GM19324 (cell line): ENCODE measurements around the gene ABCD1.
"Not testable (repeated sequence)": the region's sequence is repeated elsewhere in the genome, so short reads cannot be mapped to it uniquely, and the experiment has no call there.

ENCODE experiments used
- ATAC-seq: cut with Tn5 transposase; IDR thresholded peaks from one replicate; pipeline ENCODE4 v1.9.1; 2021; ENCODE audit warnings: mild to moderate bottlenecking, moderate library complexity; ENCODE audit not compliant: unreplicated experiment, low FRiP score

ABCD1 gene

DNA sequence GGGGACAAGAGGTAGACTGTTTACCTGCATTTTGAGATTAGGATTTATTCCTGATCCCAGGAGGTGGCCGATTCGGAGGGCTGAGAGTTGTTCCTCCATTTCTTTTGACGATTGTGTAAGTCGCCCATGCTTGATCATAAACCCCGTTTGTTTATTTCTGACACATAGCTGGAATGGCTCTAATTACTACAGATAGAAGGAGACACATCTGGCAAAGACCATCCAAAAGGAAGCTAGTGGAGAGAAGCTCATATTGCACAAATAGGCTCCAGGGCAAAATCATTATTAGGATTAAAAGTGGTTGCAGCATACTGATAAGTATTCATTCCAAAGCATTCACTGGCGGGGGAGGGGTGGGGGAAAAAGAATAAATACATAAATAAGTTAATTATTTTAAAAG is 22.3 kb downstream of the ABCD1 start:
- not testable (repeated sequence) for ATAC-seq

DNA sequence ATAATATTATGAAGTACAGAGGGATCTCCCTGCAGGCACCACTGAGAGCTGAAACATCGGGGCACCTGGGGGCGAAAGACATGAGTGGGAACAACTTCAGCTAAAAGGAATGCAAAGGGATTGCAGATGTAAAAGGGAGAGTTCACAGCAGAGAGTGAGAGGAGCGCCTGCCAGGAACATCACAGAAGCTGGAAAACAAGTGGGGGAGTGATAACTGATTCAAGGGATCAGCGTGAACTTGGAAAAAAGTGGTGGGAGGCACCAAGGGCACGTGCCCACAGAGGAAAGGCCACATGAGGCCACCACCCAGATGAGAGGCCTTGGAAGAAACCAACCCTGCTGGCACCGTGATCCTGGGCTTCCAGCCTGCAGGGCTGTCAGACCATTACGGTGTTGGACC is 24.4 kb downstream of the ABCD1 start:
- ATAC-seq, result not testable (repeated sequence)

DNA sequence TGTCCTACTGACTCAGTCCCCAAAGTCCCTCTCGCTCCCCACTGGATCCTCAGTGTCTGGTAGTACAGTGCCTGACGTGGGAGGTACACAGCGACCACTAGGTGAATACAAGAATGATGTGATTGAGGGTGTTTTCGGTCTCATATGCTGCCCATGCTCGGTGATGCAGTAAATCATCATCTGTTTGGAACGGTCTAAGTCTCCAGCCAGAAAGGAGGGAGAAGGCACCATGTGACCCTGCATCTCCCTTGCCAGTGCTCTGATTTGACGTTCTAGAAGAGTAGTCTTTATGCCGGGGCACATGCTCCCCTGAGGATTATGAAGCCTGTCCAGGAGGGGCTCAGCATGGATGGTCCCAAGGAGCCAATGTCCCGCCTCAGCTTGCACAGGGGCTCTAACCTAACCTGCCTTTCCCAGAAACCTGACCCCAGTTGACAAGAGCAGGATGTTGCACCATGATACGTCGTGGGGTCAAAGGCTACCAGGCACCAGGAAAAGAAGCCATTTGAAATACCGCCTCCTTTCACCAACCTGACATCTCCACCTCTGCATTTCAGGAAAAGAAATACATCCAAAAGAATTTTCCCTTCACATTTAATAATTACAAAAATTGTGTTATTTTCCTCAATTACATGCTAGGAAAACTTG is 25.6 kb downstream of the ABCD1 start:
- no peak for ATAC-seq

DNA sequence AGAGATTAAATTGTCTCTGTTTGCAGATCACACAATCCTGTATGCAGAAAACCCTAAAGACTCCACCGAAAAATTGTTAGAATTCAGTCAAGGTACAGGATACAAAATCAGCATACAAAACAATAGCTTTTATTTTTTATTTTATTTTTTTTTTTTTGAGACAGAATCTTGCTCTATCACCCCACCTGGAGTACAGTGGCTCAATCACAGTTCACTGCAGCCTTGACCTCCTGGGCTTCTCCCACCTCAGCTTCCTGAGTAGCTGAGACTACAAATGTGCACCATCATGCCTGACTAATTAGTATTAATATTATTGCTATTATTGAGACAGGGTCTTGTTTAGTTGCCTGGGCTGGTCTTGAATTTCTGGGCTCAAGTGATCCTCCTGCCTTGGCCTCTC is 30.5 kb downstream of the ABCD1 start:
- ATAC-seq, result no peak

DNA sequence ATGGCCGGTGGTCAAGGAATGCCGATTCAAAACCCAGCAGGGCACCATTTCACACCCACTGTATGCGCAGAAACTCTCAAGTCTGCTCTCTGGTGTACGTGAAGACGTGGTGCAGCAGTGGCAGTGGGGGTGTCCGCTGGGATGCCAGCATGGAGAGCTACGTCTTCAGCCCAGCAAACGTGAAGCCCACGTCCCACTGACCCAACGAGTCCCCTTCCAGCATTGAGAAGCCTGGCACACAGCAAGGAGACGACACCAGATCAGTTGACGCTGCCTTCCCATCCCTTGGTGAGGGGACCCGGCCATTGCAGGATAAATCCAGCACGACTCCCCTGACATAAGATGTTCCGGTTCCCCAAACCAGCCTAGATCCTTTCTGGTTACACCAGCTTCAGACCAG is 37.2 kb downstream of the ABCD1 start:
- no peak for ATAC-seq

DNA sequence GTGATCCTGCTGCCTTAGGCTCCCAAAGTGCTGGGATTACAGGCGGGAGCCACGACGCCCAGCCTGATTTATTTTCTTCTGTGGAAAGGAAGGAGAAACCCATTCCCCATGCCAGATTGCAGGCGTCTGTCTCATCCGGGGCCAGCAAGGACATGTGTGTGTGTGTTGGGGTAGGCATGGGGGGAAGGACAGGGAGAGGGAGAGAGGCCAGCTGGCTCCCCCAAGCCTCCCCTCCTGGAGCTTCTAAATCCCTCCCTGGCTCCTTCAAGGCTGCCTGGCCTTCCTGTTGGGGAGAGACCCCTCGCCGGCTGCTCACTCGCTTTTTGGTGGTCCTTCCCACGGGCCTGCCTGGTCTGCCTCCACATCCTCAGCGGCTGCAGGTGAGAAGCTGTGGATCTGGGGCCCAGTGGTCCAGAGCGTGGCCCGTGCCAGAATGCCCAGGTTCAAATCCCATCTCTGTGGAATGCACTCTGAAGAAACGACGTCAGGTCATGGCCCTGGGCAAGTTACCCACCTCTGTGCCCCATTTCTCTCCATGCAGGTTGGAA is 38.0 kb downstream of the ABCD1 start:
- no peak for ATAC-seq

DNA sequence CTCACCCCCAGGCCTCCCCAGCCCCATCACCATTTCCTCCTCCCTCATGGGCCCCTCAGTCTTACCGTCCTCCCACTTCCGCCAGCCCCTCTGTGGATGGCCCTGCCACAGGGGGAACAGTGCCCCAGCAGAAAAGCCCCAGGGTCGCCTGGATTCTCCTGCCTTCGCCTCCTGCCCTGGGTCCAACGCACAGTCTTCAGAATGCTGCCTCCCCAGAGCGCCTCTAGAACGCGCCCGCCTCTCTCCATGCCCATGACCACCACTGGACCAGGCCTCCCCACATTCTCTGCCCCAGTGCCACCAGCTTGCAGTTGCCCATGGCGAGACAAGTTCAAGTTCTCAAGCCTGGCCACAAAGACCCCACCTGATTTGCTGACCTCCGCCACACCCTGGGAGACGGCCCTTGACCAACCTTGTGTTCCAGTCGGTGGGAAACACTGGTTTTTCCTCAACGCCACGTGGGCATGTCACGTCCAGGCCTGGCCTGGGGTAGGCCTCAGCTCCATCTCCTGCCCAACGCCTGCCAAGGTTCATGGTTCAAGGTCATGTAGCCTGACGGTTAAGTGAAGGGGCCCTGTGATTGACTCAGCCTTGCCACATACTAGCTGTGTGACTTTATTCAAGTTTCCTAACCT is 38.8 kb downstream of the ABCD1 start:
- no peak for ATAC-seq

DNA sequence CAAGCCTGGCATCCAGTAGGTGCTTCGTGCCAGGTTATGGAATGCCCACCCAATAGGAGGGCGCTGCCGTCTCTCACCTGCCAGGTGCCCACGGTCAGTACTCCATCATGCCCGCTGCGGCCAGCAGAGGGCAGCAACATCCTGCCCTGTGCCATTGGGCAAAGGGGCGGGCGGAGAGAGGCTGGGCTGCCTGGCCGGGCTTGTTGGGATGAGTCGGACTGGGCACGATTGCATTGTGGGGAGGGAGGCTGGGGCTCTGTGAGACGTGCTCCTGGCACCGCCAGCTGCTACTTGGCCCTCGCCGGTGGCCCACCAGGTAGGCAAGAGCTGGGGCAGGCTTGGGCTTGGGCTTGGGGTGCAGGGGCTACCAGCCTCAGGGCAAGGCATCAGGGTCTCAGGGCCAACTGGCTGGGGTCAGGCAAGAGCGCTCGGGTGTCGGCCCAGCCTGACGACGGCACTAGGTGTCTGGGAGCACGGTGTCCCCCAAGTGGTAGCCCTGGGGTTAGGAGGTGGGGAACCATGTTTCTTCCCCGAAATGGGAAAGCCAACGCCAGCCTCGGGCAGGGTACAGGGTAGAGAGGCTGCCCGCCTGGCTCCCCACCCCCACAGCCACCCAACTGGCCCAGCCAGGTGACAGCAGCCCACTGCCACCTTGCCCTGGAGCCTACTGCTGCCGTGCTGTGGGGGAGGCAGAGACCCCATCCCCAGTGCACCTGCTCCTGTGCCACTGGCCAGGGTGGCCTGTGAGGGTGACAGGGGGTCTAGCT is 39.5 kb downstream of the ABCD1 start, which contains the start of gene PLXNB3:
PLXNB3 (plus strand) TSS at position 261 of the 767 bp plus-strand sequence. CDS start 1,287 bp downstream, outside the sequence.
- ATAC-seq, result peak; percentile 54

DNA sequence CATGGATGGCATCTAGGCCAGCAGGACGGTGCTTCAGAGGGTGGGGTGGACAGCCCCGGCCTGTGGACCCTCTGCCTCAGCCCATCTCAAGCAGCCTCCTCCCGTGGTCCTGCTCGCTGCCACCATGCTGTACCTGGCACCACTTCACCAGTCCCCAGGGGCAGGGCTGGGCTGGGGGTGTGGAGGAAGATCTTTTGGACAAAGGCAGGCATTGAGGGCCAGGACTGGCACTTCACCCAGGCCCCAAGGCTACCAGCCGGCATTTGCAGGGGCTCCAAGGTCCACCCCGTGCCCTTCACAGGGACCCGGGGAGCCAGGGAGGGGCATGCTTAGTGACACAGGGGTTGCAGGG is 40.1 kb downstream of the ABCD1 start:
- ATAC-seq, result no peak

DNA sequence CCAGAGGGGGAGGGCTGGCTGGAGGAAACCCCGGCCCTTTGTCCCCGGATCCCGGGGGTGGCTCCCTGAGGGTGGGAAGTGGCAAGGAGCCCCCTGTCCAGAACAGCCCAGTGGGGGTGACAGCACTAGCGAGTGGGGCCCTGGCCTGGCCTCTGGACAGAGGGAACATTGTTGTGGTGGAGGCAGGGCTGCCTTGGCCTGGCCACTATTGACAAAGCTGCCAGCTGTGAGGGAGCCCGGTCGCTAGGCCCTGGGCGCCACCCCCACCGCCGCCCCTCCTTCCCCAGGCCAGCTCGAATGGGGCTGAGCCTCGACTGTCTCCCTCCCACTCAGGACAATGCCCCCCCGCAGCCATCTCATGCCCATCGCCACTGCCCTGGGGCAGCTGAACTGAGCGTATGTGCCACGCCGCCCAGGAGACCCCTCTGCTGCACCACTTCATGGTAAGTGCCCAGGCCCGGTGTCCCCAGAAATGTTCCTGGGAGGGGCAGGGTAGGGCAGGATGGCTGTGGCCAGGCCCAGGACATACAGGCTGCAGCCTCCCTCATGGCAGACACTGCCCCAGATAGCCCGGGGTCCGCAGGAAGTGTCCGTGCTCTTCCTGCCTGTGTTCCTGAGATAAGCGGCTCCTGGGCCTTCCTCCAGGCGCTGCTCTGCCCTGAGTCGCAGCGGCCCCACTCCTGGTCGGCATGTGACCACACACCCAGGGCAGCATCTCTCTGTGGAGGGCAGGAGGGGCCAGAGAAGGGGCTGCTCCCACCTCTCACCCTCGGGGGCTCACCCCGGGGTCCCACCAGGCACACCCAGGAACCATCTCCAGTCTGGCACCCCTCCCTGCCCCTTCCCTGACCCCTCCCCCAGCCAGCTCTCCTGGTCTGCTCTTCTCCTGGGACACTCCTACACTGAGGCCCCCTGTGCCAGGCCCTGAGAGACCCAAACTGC is 40.8 kb downstream of the ABCD1 start:
- ATAC-seq, result no peak

DNA sequence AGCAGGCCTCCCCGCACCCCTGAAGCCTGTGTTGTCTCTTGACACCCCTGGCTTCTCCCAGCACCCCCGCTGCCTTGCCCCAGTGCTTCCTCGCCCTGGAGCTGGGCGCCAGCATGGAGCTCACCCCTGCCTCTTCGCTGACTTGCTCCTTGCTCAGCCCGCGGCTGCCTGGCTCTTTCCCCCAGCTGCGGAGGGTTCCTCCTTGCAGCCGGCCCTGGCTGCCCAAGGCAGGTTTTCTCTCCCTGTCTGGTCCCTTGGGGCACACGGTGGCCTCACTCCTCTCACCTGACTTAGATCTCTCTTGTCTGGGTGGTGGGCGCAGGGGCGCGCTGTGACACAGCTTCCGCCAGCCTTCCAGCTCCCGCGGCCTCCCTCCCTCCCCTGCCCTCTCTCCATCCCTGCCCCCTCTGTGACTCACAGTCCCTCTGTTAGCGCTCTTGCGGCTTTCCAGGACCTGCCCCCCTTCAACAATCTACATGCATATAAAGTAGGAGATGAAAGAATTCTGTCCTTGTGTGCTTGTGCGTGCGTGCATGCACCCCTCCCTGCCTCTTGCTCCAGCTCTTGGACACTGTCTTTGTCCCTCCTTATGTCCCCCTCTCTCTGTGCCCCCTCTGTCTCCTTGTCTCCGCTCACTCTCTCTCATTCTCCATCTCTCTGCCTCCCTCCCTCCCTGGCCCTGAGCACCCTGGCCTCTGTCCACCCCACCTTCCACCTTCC is 41.6 kb downstream of the ABCD1 start:
- ATAC-seq, result no peak

DNA sequence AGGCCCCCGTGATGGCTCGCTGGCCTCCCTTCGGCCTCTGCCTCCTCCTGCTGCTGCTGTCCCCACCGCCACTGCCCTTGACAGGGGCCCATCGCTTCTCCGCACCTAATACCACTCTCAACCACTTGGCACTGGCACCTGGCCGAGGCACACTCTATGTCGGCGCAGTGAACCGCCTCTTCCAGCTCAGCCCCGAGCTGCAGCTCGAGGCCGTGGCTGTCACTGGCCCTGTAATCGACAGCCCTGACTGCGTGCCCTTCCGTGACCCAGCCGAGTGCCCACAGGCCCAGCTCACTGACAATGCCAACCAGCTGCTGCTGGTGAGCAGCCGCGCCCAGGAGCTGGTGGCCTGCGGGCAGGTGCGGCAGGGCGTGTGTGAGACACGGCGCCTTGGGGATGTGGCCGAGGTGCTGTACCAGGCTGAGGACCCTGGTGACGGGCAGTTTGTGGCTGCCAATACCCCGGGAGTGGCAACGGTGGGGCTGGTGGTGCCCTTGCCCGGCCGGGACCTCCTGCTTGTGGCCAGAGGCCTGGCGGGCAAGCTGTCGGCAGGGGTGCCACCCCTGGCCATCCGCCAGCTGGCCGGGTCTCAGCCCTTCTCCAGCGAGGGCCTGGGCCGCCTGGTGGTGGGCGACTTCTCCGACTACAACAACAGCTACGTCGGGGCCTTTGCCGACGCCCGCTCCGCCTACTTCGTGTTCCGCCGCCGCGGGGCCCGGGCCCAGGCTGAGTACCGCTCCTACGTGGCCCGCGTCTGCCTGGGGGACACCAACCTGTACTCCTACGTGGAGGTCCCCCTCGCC is 42.4 kb downstream of the ABCD1 start:
- no peak for ATAC-seq

DNA sequence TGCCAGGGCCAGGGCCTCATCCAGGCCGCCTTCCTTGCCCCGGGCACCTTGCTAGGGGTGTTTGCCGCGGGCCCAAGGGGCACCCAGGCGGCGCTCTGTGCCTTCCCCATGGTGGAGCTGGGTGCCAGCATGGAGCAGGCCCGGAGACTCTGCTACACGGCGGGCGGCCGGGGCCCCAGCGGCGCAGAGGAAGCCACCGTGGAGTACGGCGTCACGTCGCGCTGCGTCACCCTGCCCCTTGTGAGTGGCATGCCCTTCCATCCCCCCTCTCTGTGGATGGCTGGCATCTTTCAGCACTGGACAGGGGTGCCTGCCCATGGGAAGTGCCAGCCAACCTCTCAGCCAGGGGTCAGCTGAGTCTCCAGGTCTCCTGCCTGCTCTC is 43.0 kb downstream of the ABCD1 start:
- ATAC-seq, result no peak

DNA sequence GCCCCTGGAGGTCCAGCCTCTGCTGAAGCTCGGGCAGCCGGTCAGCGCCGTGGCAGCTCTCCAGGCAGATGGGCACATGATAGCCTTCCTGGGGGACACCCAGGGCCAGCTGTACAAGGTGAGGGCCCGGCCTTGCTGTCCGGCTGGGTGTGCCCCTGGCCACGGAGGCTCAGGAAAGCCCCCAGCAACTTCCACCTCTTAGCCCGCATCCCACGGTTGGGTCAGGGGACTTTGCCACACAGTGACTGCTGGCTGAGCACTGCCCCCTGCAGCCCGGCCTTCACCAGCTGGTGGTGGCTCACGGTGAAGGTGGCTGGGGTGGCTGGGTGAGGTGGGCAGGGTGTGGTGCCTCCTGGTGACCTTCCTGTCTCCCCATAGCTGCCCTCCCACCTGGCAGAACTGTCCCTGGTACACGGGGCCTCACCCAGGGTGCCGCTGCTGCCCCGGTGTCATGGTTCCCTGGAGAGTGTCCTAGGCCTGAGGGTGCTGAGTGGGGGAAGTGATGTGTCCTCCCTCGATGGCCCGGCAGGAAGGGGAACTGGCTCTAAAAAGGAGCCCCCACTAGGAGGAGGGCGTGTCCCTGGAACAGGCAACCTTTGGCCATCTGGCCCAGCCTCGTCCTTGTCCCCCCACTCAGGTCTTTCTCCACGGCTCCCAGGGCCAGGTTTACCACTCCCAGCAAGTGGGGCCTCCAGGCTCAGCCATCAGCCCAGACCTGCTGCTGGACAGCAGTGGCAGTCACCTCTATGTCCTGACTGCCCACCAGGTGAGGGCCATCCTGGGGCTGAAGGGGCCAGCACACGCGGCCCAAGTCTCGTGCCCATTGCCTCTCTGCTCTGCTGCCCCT is 43.9 kb downstream of the ABCD1 start:
- no peak for ATAC-seq

DNA sequence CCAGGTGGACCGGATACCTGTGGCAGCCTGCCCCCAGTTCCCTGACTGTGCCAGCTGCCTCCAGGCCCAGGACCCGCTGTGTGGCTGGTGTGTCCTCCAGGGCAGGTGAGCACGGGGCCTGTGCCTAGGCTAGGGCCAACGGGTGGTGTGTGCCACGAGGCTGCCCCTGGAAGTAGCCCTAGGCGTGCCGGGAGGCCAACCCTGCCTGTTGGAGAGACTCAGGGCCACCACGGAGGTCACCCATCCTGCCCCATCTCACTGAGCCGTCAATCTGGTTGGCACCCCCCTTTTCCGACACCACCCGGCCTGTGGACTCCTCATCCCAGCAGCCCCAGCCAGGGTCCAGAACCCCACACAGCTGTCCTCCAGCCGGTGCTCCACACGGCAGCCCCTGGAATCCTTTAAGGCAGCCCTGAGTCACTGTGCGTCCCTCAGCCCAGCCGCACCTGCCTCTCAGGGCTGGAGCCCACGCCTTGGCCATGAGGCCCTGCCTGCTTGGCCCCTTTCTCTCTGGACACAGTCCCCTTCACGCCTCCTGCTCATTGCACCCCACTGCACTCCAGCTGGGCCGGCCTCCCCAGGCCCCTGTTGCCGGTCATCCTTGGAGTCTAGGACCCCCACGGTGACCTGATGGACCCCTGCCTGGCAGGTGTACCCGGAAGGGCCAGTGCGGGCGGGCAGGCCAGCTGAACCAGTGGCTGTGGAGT is 44.7 kb downstream of the ABCD1 start:
- ATAC-seq, result no peak

DNA sequence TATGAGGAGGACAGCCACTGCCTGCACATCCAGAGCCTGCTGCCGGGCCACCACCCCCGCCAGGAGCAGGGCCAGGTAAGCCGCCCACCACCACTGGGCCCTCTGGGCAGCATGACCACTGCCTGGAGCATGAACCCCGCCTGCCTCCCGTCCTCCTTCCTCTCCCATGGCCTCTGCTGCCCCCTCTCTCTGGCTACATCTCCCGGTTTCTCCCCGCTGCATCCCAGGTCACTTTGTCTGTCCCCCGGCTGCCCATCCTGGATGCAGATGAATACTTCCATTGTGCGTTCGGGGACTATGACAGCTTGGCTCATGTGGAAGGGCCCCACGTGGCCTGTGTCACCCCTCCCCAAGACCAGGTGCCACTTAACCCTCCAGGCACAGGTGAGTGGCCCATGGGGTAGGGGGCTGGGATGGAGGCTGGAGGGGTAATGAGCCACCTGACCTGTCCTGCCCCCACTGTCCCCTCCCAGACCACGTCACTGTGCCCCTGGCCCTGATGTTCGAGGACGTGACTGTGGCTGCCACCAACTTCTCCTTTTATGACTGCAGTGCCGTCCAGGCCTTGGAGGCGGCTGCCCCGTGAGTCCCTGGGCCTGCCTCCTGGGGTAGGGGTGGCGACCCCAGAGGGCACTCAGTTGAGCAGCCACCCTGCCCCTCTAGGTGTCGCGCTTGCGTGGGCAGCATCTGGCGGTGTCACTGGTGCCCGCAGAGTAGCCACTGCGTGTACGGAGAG is 45.4 kb downstream of the ABCD1 start:
- no peak for ATAC-seq
